ENCODE data around the gene KDM6A.
"Not testable (repeated sequence)": the region's sequence is repeated elsewhere in the genome, so short reads cannot be mapped to it uniquely, and the experiment has no call there.

Gene KDM6A

GRCh38 chrX:44890247-44890646 lies 17.3 kb downstream of the KDM6A start:
- DNase-seq (ENCODE audit: low read depth): no peak

DNA sequence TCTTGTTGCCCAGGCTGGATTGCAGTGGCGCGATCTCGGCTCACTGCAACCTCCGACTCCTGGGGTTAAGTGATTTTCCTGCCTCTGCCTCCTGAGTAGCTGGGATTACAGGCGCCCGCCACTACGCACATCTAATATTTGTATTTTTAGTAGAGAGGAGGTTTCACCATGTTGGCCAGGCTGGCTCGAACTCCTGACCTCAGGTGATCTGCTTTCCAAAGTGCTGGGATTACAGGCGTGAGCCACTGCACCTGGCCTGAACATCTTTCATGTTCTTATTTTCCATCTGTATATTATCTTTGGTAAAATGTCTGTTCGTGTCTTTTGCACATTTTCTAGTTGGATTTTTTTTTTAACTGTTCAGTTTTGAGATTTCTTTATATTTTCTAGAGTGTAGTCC lies 17.7 kb downstream of the KDM6A start:
- not testable (repeated sequence) for DNase-seq (ENCODE audit: low read depth)

GRCh38 chrX:44891642-44892041 lies 18.7 kb downstream of the KDM6A start:
- no peak for DNase-seq (ENCODE audit: low read depth)

DNA sequence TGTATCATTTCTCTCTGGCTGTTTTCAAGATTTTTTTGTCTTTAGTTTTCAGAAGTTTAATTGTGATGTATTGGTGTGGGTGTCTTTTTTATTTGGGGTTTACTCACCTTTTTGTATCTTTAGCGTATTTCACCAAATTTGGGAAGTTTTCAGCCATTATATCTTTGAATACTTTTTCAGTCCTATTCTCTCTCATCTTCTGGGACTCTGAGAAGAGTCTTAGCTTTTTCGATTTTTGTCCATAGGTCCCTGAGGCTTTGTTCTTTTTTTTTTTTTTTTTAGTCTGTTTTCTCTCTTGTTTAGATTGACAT lies 23.8 kb downstream of the KDM6A start:
- DNase-seq (ENCODE audit: low read depth): no peak

DNA sequence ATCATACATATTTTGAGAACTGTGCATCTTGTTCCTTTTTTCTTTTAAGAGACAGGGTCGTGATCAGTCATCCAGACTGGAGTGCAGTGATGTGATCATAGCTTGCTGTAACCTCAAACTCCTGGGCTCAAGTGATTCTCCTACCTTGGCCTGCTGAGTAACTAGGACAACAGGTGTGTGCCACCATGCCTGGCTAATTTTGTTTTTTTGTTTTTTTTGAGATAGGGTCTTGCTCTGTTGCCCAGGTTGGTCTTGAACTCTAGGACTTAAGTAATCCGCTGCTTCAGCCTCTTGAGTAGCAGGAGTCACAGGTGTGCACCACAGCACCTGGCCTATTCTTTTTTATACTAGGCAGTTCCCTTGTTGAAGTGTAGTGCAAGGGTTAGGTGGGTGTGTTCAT lies 24.6 kb downstream of the KDM6A start:
- DNase-seq (ENCODE audit: low read depth): no peak

- DNase-seq (ENCODE audit: low read depth): no peak
Measured at GRCh38 chrX:44898411-44899221, 25.6 kb downstream of the KDM6A start.

- no peak for DNase-seq (ENCODE audit: low read depth)
Measured at GRCh38 chrX:44899946-44900345, 27.0 kb downstream of the KDM6A start.

- DNase-seq (ENCODE audit: low read depth): no peak
Measured at GRCh38 chrX:44903107-44903506, 30.1 kb downstream of the KDM6A start.

DNA sequence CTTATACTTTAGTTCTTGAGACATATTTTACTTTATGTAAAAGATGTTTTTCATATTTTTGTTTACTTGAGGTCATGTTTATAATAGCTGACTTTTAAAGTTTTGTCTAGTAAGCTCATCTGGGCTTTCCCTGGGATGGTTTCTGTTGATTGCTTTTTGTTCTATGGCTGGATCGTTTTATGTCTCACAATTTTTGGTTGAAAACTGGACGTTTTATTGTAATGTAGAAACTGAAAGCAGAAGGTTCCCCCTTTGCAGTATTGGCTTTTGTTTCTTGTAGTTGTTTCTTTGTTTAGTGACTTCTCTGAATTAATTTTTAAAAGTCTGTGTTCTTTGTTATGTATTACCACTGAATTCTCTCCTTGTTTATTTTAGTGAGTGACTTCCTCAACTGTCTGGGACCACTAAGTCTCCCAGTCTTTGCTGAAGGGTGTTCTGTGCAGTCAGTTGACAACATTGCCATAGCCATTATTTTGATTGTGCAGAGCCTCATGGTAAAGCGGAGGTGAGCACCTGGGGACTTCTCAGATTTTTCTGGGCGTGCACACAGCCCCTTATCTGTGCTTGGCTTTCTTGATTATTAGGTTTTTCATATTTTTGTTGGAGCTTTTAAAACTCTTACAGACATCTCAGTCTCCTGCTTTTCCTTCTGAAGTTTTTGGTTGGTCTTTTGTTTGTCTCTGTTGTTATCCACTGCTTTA lies 31.0 kb downstream of the KDM6A start:
- no peak for DNase-seq (ENCODE audit: low read depth)

- no peak for DNase-seq (ENCODE audit: low read depth)
Measured at GRCh38 chrX:44904542-44905115, 31.6 kb downstream of the KDM6A start.

GRCh38 chrX:44906041-44906440 lies 33.1 kb downstream of the KDM6A start:
- no peak for DNase-seq (ENCODE audit: low read depth)

DNA sequence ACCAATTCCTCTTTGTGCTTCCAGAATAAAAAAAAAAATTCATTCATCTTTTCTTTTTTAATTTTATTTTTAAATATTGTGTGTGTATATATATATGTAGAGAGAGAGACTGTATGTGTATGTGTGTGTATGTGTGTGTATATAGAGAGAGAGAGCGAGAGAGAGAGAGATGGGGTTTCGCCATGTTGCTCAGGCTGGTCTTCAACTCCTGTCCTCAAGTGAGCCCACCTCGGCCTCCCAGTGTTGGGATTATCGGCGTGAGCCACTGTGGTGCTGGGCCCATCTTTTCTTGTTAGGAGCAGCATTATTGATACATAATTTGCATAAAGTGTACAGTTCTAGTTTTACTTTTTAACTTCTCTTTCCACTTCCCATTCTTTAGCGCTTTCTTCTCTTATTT lies 33.6 kb downstream of the KDM6A start:
- DNase-seq (ENCODE audit: low read depth): no peak

DNA sequence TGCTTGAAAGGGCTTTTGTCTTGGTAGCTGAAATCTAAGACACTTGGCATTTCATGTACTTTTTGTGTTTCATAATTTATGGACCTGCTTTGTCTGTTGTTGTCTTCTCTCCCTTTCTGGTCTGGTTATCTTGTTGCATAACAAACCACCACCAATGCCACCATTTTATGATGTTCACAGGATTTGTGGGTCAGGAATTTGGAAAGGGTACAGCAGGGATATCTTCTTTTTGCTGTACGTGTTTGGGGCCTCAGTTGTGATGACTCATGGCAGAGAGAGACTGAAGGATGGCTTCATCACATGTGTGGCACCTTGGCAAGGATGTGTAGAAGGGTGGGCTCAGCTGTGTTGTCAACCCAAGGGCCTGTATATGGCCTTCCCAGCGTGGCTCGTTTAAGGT lies 35.2 kb downstream of the KDM6A start:
- no peak for DNase-seq (ENCODE audit: low read depth)

DNA sequence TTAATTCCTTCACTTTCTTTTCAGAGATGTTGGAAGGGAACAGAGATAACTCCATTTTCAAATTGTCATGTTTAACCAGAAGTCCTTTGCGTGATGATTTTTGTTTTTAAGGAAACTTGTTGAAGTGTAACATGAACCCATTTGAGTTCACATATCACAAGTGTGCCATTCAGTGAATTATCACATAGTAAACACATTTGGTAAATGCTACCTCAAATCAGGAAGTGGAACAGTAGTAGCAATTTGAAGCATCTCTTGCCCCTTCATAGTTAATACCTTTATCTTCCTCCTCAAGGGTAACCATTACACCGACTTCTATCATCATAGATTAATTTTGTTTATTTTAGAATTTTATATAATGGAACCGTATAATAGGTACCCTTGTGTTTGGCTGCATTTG lies 35.8 kb downstream of the KDM6A start:
- DNase-seq (ENCODE audit: low read depth): no peak

DNA sequence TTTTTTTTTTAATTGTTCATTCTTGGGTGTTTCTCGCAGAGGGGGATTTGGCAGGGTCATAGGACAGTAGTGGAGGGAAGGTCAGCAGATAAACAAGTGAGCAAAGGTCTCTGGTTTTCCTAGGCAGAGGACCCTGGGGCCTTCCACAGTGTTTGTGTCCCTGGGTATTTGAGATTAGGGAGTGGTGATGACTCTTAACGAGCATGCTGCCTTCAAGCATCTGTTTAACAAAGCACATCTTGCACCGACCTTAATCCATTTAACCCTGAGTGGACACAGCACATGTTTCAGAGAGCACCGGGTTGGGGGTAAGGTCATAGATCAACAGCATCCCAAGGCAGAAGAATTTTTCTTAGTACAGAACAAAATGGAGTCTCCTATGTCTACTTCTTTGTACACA lies 37.5 kb downstream of the KDM6A start:
- not testable (repeated sequence) for DNase-seq (ENCODE audit: low read depth)

DNA sequence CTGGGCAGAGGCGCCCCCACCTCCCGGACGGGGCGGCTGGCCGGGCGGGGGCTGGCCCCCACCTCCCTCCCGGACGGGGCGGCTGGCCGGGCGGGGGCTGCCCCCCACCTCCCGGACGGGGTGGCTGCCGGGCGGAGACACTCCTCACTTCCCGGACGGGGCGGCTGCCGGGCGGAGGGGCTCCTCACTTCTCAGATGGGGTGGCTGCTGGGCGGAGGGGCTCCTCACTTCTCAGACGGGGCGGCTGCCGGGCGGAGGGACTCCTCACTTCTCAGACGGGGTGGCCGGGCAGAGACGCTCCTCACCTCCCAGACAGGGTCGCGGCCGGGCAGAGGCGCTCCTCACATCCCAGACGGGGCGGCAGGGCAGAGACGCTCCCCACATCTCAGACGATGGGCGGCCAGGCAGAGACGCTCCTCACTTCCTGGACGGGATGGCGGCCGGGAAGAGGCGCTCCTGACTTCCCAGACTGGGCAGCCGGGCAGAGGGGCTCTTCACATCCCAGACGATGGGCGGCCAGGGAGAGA lies 38.1 kb downstream of the KDM6A start:
- not testable (repeated sequence) for DNase-seq (ENCODE audit: low read depth)

- DNase-seq (ENCODE audit: low read depth): no peak
Measured at GRCh38 chrX:44913656-44914531, 40.9 kb downstream of the KDM6A start.

- DNase-seq (ENCODE audit: low read depth): no peak
Measured at GRCh38 chrX:44914532-44915198, 41.7 kb downstream of the KDM6A start.

DNA sequence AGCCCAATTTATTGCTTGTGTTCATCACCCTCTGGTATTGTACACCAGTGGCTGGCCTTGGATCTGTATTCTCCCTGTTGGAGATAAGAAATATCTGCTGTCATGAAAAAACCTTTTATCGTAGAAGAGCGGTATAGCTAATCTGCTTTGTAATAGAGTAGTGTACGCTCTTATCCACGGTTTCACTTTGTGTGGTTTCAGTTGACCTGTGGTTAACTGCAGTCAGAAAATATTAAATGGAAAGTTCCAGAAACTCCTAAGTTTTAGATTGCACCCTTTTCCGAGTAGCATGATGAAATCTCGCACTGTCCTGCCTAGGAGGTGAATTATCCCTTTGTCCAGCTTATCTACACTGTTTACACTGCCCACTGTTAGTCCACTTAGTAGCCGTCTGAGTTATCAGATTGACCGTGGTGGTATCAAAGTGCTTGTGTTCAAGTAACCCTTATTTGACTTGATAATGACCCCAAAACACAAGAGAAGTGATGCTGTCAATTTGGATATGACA lies 42.4 kb downstream of the KDM6A start:
- DNase-seq (ENCODE audit: low read depth): no peak

DNA sequence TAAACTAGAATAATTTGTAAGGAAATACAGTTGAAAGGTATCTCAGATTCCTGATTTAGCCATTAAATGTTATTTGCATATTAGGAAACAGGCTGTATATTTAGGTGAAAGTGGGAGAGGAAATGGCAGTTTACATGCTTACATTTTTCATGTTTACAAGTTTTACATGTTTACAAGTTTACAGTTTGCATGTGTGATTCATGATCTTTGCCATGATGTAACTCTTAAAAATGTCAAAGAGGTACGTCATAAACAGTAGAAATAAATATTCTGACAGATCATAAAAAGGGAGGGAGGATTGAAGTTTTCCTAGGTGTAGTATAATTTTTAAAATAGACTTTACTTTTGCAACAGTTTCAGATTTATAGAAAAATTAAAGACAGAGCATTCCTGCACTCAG lies 45.7 kb downstream of the KDM6A start:
- DNase-seq (ENCODE audit: low read depth): no peak

DNA sequence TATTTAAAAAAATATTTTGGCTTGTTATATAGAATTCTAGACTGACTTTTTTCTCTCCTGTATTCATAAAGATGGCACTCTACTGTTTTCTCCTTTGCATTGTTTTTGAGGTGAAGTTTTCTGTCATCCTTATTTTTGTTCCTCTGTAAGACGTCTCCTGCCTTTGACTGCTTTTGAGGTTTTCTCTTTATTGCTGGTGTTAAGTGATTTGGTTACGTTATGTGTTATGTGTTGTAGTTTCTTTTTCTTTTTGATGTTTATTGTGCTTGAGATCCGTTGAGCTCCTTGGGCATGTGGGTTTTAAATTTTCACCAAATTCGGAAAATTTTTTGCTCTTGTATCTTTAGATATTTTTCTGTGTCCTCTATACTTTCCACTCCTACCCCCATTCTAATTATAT lies 50.0 kb downstream of the KDM6A start:
- no peak for DNase-seq (ENCODE audit: low read depth)

All from activated T-helper 9 cell treated with anti-CD3 and anti-CD28 coated beads, Interleukin-2, amount 50 U/mL, for 16 hours (primary cell).